K562 (cell line): Measurements from ENCODE around the gene COLEC12. TPM values are rescaled to one million over a fixed set of nuclear protein-coding genes. Genes with fewer than 3 reads are reported as not detected.

Source experiments
- ATAC-seq: fragments of 200-7000 bp; cut with Tn5 transposase; 3 replicates; pipeline ENCODE4 v1.9.1; 2020; ENCODE audit warnings: moderate library complexity
- BruUV-seq: library from RNA; stranded (reverse); fragments of 400-500 nt; replicated peaks from 2 replicates; lab custom pipeline; 2021; lab: Mats Ljungman, UMichigan
- CTCF ChIA-PET: fragments of 300-600 bp; formaldehyde crosslinking; extraction: SDS; loops from one replicate; lab custom pipeline; 2021; ENCODE audit warnings: low intra/inter-chr PET ratio; lab: Yijun Ruan, JAX
- POLR2A ChIA-PET: fragments of 300-600, 350-650 bp; sonication (Branson Sonifier 250); formaldehyde crosslinking; extraction: SDS; loops from one replicate; lab custom pipeline; 2021; ENCODE audit warnings: antibody characterized with exemption, inconsistent platforms; lab: Yijun Ruan, JAX
- DNase-seq, 4 experiments: peaks; one replicate each; pipeline versions ENCODE4 v3.0.0 to v3.0.0-alpha.2; 2011 to 2018; ENCODE audit warnings: low spot score in 3 of 4, mixed read lengths in 3 of 4; ENCODE audit errors: extremely low read depth in 1 of 4
- FAIRE-seq: peaks from 2 replicates; lab custom pipeline; 2011; peaks lifted over from hg19 to GRCh38; lab: Jason Lieb, UNC
- H2AFZ ChIP-seq: 2 replicates; pipeline ENCODE4 v1.6.0; 2011; ENCODE audit warnings: low read depth, low read length, control low read depth, inconsistent platforms
- H3K27ac ChIP-seq: fragments of 200-600 bp; 3 replicates; pipeline ENCODE4 v1.8.0; 2011; ENCODE audit warnings: low read depth, mild to moderate bottlenecking, control low read depth, inconsistent platforms, low read length, moderate library complexity, mixed read lengths; ENCODE audit errors: extremely low read depth
- H3K27me3 ChIP-seq, 2 experiments: fragments of 300-600 bp in 1 of 2; 2 replicates in 1 of 2; 3 replicates in 1 of 2; pipeline versions ENCODE4 v1.6.0 to v1.8.0; 2011; ENCODE audit warnings: inconsistent platforms in 2 of 2, low read length in 2 of 2, mild to moderate bottlenecking in 1 of 2, mixed read lengths in 1 of 2, moderate library complexity in 1 of 2; ENCODE audit not compliant: control insufficient read depth in 2 of 2, insufficient read depth in 2 of 2
- H3K36me3 ChIP-seq: fragments of 300-600 bp; 3 replicates; pipeline ENCODE4 v1.8.0; 2011; ENCODE audit warnings: mild to moderate bottlenecking, low read length, inconsistent platforms; ENCODE audit not compliant: control insufficient read depth, insufficient read depth
- H3K4me1 ChIP-seq, 2 experiments: fragments of 200-600 bp in 1 of 2; replicated peaks in 1 of 2; 2 replicates in 1 of 2; 3 replicates in 1 of 2; pipeline versions ENCODE4 v1.5.1 to v1.8.0; 2011; ENCODE audit warnings: inconsistent platforms in 2 of 2, low read length in 2 of 2, mild to moderate bottlenecking in 1 of 2, mixed read lengths in 1 of 2, moderate library complexity in 1 of 2; ENCODE audit not compliant: control insufficient read depth in 2 of 2, insufficient read depth in 2 of 2
- H3K4me2 ChIP-seq: 2 replicates; pipeline ENCODE4 v1.6.1; 2011; ENCODE audit warnings: low read length, control low read depth, inconsistent platforms, mixed read lengths; ENCODE audit not compliant: insufficient read depth
- H3K4me3 ChIP-seq: fragments of 200-600 bp; sonication (generic), shearing (Covaris generic); 2 replicates; pipeline ENCODE4 v1.5.1; 2016; ENCODE audit warnings: control low read depth, inconsistent platforms
- H3K79me2 ChIP-seq: fragments of 200-600 bp; 3 replicates; pipeline ENCODE4 v1.8.0; 2011; ENCODE audit warnings: low read length, inconsistent platforms; ENCODE audit not compliant: control insufficient read depth, insufficient read depth
- H3K9ac ChIP-seq, 2 experiments: 2 replicates each; pipeline versions ENCODE4 v1.6.0 to v1.6.1; 2011; ENCODE audit warnings: low read depth in 2 of 2, low read length in 2 of 2, control low read depth in 1 of 2, inconsistent platforms in 1 of 2, mild to moderate bottlenecking in 1 of 2, mixed read lengths in 1 of 2; ENCODE audit not compliant: insufficient read depth in 1 of 2
- H3K9me1 ChIP-seq: one replicate; pipeline ENCODE4 v1.6.0; 2011; ENCODE audit warnings: inconsistent platforms, mild to moderate bottlenecking, low read length, moderate library complexity; ENCODE audit not compliant: control insufficient read depth, insufficient read depth
- H3K9me3 ChIP-seq: replicated peaks from 2 replicates; pipeline ENCODE4 v1.5.1; 2011; ENCODE audit warnings: low read depth, low read length, inconsistent platforms; ENCODE audit not compliant: control insufficient read depth, insufficient read depth
- H4K20me1 ChIP-seq: replicated peaks from 2 replicates; pipeline ENCODE4 v1.6.1; 2011; ENCODE audit warnings: low read length, inconsistent platforms, mixed read lengths; ENCODE audit not compliant: control insufficient read depth, insufficient read depth
- BCOR ChIP-seq: fragments of 450-650 bp; IDR thresholded peaks from 2 replicates; pipeline ENCODE4 v1.6.1; 2016
- GABPA ChIP-seq: fragments of 200-800 bp; sonication (Bioruptor generic); conservative IDR thresholded peaks from 2 replicates; pipeline ENCODE4 v1.6.1; 2016; ENCODE audit warnings: low read depth, missing genetic modification characterization, missing compliant biosample characterization
- PURB ChIP-seq: sonication (generic); formaldehyde crosslinking; IDR thresholded peaks from 2 replicates; pipeline ENCODE4 v1.9.0; 2021; ENCODE audit warnings: low read depth, mild to moderate bottlenecking, missing genetic modification reagents
- RBM25 ChIP-seq: fragments of 200-400 bp; formaldehyde crosslinking; IDR thresholded peaks from 2 replicates; pipeline ENCODE4 v1.6.1; 2018; ENCODE audit warnings: low read length, low read depth, moderate library complexity; ENCODE audit not compliant: severe bottlenecking
- ZNF121 ChIP-seq: sonication (generic); formaldehyde crosslinking; conservative IDR thresholded peaks from 2 replicates; pipeline ENCODE4 v1.8.0; 2022; ENCODE audit warnings: missing genetic modification reagents
- ZNF780A ChIP-seq: fragments of 250-450 bp; sonication (Bioruptor Pico); IDR thresholded peaks from 2 replicates; pipeline ENCODE4 v1.5.0; 2021; ENCODE audit warnings: mild to moderate bottlenecking
- WGBS: fragments of 100-300 bp; shearing (Covaris generic); methylation state at CpG from one replicate; pipeline ENCODE4 v1.1.6; 2016; ENCODE audit warnings: low coverage, mixed read lengths; ENCODE audit not compliant: insufficient coverage; ENCODE audit errors: missing lambda C conversion rate; 5-methylcytosine and 5-hydroxymethylcytosine counted together
- in situ Hi-C: fragments of 300-500 bp; cut with MboI; formaldehyde crosslinking; loops from 4 replicates; pipeline ENCODE4 v1.15.0; 2018; ENCODE audit warnings: inconsistent platforms, mixed read lengths
- intact Hi-C: fragments of 100-400 bp; cut with micrococcal nuclease; formaldehyde crosslinking; loops from 2 replicates; pipeline ENCODE4 v1.14.2; 2022
- polyA plus RNA-seq, 8 experiments: library from polyadenylated mRNA; depleted of rRNA in 4 of 8; stranded (reverse) in 5 of 8; unstranded in 3 of 8; fragments of >200 nt; fragmentation: Nextera tagmentation in 2 of 8; fragmentation: Illumina TruSeq in 1 of 8; extraction: Ambion mirVana in 2 of 8; extraction: Trizol in 1 of 8; gene quantifications; 2 replicates each; pipeline versions ENCODE4 v1.2.1 to v1.2.3, GENCODE V29; 2011 to 2014; ENCODE audit warnings: inconsistent platforms in 1 of 8, missing spikeins in 1 of 8
- total RNA-seq, 7 experiments: library from RNA; depleted of rRNA in 6 of 7; stranded (reverse); fragments of >200 nt in 6 of 7; fragmentation: Illumina TruSeq in 2 of 7; extraction: Trizol in 2 of 7; gene quantifications; 2 replicates each; pipeline versions ENCODE4 v1.2.1 to v1.2.3, GENCODE V29; 2011 to 2021; ENCODE audit warnings: low replicate concordance in 1 of 7

COLEC12 gene
- total and polyA plus RNA-seq, 9 of the 15 experiments (the other 6 are each of a cell fraction or from before 2014, with no cell fraction given): 0.04 TPM; not detected in 8

DNA sequence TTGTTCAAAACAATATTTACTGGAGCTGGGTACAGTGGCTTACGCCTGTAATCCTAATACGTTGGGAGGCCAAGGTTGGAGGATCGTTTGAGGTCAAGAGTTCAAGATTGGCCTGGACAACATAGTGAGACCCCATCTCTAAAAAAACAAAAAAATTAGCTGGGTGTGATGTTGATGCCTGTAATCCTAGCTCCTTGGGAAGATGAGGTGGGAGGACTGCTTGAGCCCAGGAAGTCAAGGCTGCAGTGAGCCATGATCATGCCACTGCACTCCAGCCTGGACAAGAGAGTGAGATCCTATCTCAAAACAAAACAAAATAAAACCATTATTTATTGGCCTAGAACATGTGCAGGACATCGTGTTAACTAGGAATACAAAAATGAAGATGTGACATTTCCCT lies 77.5 kb downstream of the COLEC12 start:
- FAIRE-seq: no peak
- TF ChIP-seq RBM25 (peak; percentile 44), ZNF780A (CRISPR knock-in tag) (no peak), PURB (CRISPR knock-in tag) (no peak), ZNF121 (CRISPR knock-in tag) (peak; percentile 89), GABPA (tag) (no peak), BCOR (peak; percentile 63)
- Histone ChIP-seq H3K79me2 (no peaks in the 10 kb centered on the region), H3K4me1 (no peaks in the 10 kb centered on the region), H3K9ac (no peak overlapping the region), H3K9me3 (no peaks in the 10 kb centered on the region), H4K20me1 (no peaks in the 10 kb centered on the region), H3K27me3 (peaks cover 9 to 22% of the 10 kb centered on the region in 2 experiments), H3K27ac (no peak overlapping the region), H3K36me3 (no peaks in the 10 kb centered on the region), H2AFZ (no peak overlapping the region), H3K9me1 (no peaks in the 10 kb centered on the region), H3K4me2 (no peak overlapping the region), H3K4me3 (no peak overlapping the region)
- ChIA-PET POLR2A (interaction anchor here (0.6 kb wide), 1 partner anchor 155 kb away, joined by 3 read pairs; no protein-coding TSS in a partner anchor), CTCF (no interaction called here)
- intact Hi-C loops (no loop called here), in situ Hi-C loops (no loop called here)
- no peak for DNase-seq
- no peak for ATAC-seq
- 4% methylated on average over 4 of the region's 4 CpGs for WGBS
- BruUV-seq: no TSS peak
